Loucy (cell line): ENCODE results near the gene RPN2.

Experiments used
- EZH2phosphoT487 ChIP-seq: fragments of 200-600 bp; IDR thresholded peaks from 2 replicates; pipeline ENCODE4 v1.6.1; 2018; ENCODE audit warnings: antibody characterized with exemption, mild to moderate bottlenecking, moderate library complexity, borderline replicate concordance
- TF ChIP-seq, protein P1 (sequence below): fragments of 200-600 bp; sonication (generic); conservative IDR thresholded peaks from 2 replicates; pipeline ENCODE4 v1.5.1; 2014; ENCODE audit warnings: mild to moderate bottlenecking, antibody characterized with exemption, low read length

- TF ChIP-seq, protein P1, sequence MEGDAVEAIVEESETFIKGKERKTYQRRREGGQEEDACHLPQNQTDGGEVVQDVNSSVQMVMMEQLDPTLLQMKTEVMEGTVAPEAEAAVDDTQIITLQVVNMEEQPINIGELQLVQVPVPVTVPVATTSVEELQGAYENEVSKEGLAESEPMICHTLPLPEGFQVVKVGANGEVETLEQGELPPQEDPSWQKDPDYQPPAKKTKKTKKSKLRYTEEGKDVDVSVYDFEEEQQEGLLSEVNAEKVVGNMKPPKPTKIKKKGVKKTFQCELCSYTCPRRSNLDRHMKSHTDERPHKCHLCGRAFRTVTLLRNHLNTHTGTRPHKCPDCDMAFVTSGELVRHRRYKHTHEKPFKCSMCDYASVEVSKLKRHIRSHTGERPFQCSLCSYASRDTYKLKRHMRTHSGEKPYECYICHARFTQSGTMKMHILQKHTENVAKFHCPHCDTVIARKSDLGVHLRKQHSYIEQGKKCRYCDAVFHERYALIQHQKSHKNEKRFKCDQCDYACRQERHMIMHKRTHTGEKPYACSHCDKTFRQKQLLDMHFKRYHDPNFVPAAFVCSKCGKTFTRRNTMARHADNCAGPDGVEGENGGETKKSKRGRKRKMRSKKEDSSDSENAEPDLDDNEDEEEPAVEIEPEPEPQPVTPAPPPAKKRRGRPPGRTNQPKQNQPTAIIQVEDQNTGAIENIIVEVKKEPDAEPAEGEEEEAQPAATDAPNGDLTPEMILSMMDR: no peak
- no peak for TF ChIP-seq EZH2phosphoT487
Measured at GRCh38 chr20:37273988-37274387, 94.9 kb downstream of the RPN2 start.
